Pancreas (tissue), 10 donors: Measurements from ENCODE around the gene PDCD1. TPM values are rescaled to one million over a fixed set of nuclear protein-coding genes. Genes with fewer than 3 reads are reported as not detected.

Experiments
- ATAC-seq, 4 donors: fragments of 200-7000 bp; cut with Tn5 transposase; one replicate each; pipeline versions ENCODE4 v1.8.0 to v1.9.1; 2020; ENCODE audit warnings: mild to moderate bottlenecking in 4 of 4, moderate library complexity in 4 of 4
- DNase-seq, 6 donors: peaks; one replicate each; pipeline ENCODE4 v3.0.0-alpha.2; 2020
- FAIRE-seq: peaks from 2 replicates; lab custom pipeline; 2012; peaks lifted over from hg19 to GRCh38; lab: Jason Lieb, UNC
- H3K27ac ChIP-seq, 4 donors: fragments of 200-600 bp; sonication (generic); 1 replicate in 3 of 4; 2 replicates in 1 of 4; pipeline versions ENCODE4 v1.5.0 to v1.8.0; 2020
- H3K27me3 ChIP-seq, 4 donors: fragments of 200-600 bp; one replicate each; pipeline ENCODE4 v1.8.0; 2021
- H3K36me3 ChIP-seq, 3 donors: fragments of 200-600 bp; sonication (generic) in 1 of 3; one replicate each; pipeline versions ENCODE4 v1.5.0 to v1.8.0; 2020 to 2021
- H3K4me1 ChIP-seq, 3 donors: fragments of 200-600 bp; one replicate each; pipeline ENCODE4 v1.8.0; 2021
- H3K4me3 ChIP-seq, 4 donors: fragments of 200-600 bp; sonication (generic) in 2 of 4; one replicate each; pipeline versions ENCODE4 v1.5.0 to v1.8.0; 2020 to 2021
- H3K9me3 ChIP-seq, 4 donors: fragments of 200-600 bp; one replicate each; pipeline ENCODE4 v1.8.0; 2021
- WGBS, 2 donors: extraction: QIAGEN DNeasy Blood & Tissue Kit; methylation state at CpG; one replicate each; pipeline ENCODE4 v1.1.7; 2013; 5-methylcytosine and 5-hydroxymethylcytosine counted together
- intact Hi-C, 3 donors: fragments of 100-400 bp; cut with DNase I; formaldehyde crosslinking; loops; one replicate each; pipeline versions ENCODE4 v1.11.1 to v1.14.2; 2022
- polyA plus RNA-seq, 2 donors: library from polyadenylated mRNA; stranded (reverse); fragments of 200-250 nt; gene quantifications; one replicate each; pipeline ENCODE4 v1.2.3, GENCODE V29; 2013
- total RNA-seq, 6 donors: library from RNA; stranded (reverse); fragmentation: NEBNext Ultra II Directional in 4 of 6; extraction: Animal tissue kit (Norgen Biotek cat#: 25700) in 4 of 6; gene quantifications; one replicate each; pipeline versions ENCODE4 v1.2.1 to v1.2.4, GENCODE V29; 2021 to 2023
- TF ChIP-seq, protein P1 (sequence below), 4 donors: fragments of 200-600 bp; sonication (generic) in 3 of 4; IDR thresholded peaks; one replicate each; pipeline versions ENCODE4 v1.5.0 to v1.8.0; 2021; ENCODE audit warnings: antibody characterized with exemption in 4 of 4
- donor health status: healthy with polysubstance abuse.
- donor health status: DM: no; HTN: no; CAD: no; lungs with moderate emphysema.
- donor health status: DM: no; HTN: no; CAD: no.
- donor health status: control.
- donor health status: control.
- donor health status: Bipolar disorder and iron deficiency.
- donor health status: DM: yes; HTN: yes; CAD: no.
- donor health status: DM: no; HTN: no; CAD: no.
- donor health status: DM: no; HTN: no; CAD: no.
- donor health status: DM: yes; HTN: yes; CAD: no.

PDCD1 gene
- total and polyA plus RNA-seq, 8 donors: 0.09 to 0.63 (median 0.23) TPM; not detected in 1

DNA sequence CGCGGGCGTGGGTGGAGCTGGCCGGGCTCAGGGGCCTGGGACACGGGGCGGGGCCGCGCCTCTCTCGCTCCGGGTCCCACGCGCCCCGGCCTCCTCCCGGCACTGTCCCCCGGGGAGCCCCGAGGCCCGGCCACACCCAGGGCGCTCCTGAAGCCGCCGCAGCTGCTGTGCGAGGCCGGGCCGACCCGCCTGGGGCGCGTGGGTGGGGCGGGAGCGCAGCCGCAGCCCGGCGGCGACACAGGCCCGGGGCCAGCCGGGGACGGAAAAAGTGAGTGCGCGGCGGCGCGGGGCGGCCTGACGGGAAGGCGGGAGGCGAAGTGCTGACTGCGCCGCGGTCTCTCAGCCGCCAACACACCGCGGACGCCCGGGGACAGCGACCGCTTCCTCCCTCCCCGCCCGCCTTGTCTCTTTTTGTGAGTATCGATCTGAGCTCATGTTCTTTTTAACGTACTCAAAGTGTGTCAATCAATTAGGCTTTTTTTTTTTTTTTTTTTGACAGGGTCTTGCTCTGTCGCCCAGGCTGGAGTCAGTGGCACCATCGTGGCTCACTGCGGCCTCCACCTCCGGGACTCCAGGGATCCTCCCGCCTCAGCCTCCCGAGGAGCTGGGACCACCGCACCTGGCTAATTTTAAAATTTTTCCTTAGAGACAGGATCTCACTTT lies 14.5 kb downstream of the PDCD1 start:
- H3K9me3 ChIP-seq: no peaks in the 10 kb centered on the region
- 4% methylated on average over 58 to 65 of the region's 65 CpGs for WGBS, 2 donors
- H3K4me3 ChIP-seq: peak overlapping the region in 3 of 4 donors; percentile 4 to 37 (median 31)
- H3K27me3 ChIP-seq: no peaks in the 10 kb centered on the region
- peaks cover 0 to 7% (median 0%) of the 10 kb centered on the region in 3 donors for H3K4me1 ChIP-seq
- no peaks in the 10 kb centered on the region for H3K36me3 ChIP-seq
- ATAC-seq (peak; percentile 91 to 96 (median 94)), FAIRE-seq (no peak), DNase-seq (peak; percentile 55 to 92 (median 76))
- TF ChIP-seq, protein P1, sequence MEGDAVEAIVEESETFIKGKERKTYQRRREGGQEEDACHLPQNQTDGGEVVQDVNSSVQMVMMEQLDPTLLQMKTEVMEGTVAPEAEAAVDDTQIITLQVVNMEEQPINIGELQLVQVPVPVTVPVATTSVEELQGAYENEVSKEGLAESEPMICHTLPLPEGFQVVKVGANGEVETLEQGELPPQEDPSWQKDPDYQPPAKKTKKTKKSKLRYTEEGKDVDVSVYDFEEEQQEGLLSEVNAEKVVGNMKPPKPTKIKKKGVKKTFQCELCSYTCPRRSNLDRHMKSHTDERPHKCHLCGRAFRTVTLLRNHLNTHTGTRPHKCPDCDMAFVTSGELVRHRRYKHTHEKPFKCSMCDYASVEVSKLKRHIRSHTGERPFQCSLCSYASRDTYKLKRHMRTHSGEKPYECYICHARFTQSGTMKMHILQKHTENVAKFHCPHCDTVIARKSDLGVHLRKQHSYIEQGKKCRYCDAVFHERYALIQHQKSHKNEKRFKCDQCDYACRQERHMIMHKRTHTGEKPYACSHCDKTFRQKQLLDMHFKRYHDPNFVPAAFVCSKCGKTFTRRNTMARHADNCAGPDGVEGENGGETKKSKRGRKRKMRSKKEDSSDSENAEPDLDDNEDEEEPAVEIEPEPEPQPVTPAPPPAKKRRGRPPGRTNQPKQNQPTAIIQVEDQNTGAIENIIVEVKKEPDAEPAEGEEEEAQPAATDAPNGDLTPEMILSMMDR (IDR thresholded peaks at IDR 0.05): no peak
- intact Hi-C loops: no loop called here
- no peak overlapping the region for H3K27ac ChIP-seq

DNA sequence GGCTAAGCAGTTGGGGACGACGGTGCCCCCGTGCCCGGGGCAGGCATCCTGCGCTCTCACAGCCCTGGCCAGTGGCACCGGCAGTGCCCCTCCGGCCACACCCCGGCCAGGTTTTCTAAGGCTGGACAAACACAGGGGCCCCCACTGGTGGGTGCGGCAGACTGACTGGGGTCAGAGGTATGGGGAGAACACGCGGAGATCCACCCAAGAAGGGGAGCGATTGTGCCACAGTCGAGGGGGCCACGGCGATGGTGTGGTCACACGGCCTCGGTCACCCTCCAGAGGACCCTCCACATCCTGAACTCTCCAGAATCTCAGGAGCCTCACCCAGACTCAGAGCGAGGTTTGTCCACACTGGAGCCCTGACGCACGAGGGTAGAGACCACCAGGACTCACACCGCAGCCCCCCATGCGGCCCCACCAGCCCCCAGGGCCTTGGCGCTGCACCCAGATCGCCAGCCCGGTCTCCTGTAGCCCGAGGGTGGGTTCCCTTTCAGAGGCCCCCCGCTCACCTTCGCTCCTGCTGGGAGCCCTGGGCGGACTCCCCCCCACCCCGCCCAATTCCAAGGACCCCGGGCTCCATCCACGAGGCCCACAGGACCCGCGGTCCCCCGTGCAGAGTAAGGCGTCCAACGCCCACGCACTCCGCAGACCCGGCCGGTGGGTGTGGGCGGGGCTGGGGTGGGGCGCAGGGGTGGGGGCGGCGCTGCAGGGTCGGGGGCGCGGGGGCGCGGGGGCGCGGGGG lies 15.2 kb downstream of the PDCD1 start:
- Histone ChIP-seq H3K27ac (peak overlapping the region in 1 of 4 donors; percentile 30), H3K4me3 (peak overlapping the region in 2 of 4 donors; percentile 31 to 37), H3K36me3 (no peaks in the 10 kb centered on the region), H3K27me3 (no peaks in the 10 kb centered on the region), H3K4me1 (peaks cover 0 to 7% (median 0%) of the 10 kb centered on the region in 3 donors), H3K9me3 (no peaks in the 10 kb centered on the region)
- intact Hi-C loops: no loop called here
- 55 to 56% methylated on average over 46 to 48 of the region's 52 CpGs for WGBS, 2 donors
- FAIRE-seq: no peak
- TF ChIP-seq, protein P1 (IDR thresholded peaks at IDR 0.05): no peak
- ATAC-seq: peak in 1 of 4 donors; percentile 3
- peak in 2 of 6 donors; percentile 42 to 72 for DNase-seq

DNA sequence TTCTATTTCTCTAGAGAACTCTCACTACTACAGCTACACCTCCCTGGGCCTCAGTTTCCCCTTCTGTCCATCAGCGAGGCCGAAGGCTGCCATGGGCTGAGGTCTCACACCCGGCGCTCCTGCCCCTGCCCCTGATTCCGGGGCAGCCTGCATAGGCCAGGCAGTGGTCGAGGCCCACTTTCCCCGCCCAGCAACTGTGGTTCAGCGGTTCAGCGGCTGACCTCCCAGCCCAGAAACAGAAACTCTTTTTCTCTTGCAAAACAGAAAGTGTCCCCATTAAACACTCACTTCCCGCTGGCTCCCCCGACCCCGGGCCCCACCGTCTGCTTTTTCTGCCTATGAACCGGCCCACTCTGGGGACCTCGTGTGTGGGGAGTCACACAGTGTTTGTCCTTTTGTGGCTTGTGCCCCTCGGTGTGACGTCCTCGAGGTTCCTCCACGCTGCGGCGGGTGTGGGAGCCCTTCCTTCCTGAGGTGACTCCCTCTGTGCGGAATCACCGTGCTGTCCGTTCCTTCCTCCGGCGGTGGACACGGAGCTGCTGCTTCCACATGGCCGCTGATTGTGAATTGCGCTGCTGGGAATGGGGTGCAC lies 16.0 kb downstream of the PDCD1 start:
- TF ChIP-seq, protein P1 (IDR thresholded peaks at IDR 0.05): no peak
- no peaks in the 10 kb centered on the region for H3K36me3 ChIP-seq
- peak overlapping the region in 1 of 4 donors; percentile 19 for H3K4me3 ChIP-seq
- intact Hi-C loops: no loop called here
- WGBS, 2 donors: 76 to 77% methylated on average over 29 of the region's 29 CpGs
- peak overlapping the region in 1 of 4 donors; percentile 30 for H3K27ac ChIP-seq
- H3K27me3 ChIP-seq: no peaks in the 10 kb centered on the region
- H3K4me1 ChIP-seq: peaks cover 0 to 7% (median 0%) of the 10 kb centered on the region in 3 donors
- ATAC-seq (peak in 3 of 4 donors; percentile 13 to 31 (median 28)), FAIRE-seq (no peak), DNase-seq (peak in 2 of 6 donors; percentile 61 to 65)
- H3K9me3 ChIP-seq: no peaks in the 10 kb centered on the region

DNA sequence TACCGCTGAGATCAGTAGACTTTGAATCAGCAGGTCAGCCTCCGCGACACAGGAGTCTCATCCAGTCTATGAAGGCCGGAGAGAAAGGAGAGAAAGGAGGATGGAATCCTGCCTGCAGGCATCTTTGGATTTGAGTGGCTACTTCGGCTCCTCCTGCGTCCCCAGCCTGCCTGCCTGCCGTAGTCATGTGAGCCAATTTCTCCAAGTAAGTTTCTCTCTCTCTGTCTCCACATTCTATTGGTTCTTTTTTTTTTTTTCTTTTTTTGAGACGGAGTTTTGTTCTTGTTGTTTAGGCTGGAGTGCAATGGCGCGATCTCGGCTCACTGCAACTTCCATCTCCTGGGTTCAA lies 16.7 kb downstream of the PDCD1 start:
- 76 to 81% methylated on average over 11 of the region's 11 CpGs for WGBS, 2 donors
- DNase-seq (no peak), ATAC-seq (no peak), FAIRE-seq (no peak)
- Histone ChIP-seq H3K4me3 (no peak overlapping the region), H3K27ac (no peak overlapping the region), H3K4me1 (peaks cover 0 to 7% (median 0%) of the 10 kb centered on the region in 3 donors), H3K9me3 (no peaks in the 10 kb centered on the region), H3K27me3 (no peaks in the 10 kb centered on the region), H3K36me3 (no peaks in the 10 kb centered on the region)
- TF ChIP-seq, protein P1 (IDR thresholded peaks at IDR 0.05): no peak
- intact Hi-C loops: no loop called here
